Naive thymus-derived CD4-positive, alpha-beta T cell (primary cell): ENCODE data around the gene NCF2. TPM values are rescaled to one million over a fixed set of nuclear protein-coding genes. Genes with fewer than 3 reads are reported as not detected.

Experiments used
- ATAC-seq: fragments of 150-1000 bp; cut with Tn5 transposase; 2 replicates; pipeline ENCODE4 v1.10.0; 2021; ENCODE audit warnings: mild to moderate bottlenecking, moderate library complexity
- CTCF ChIA-PET: fragments of 350-600 bp; sonication (Branson Sonifier 250); formaldehyde crosslinking; loops from one replicate; lab custom pipeline; 2021; ENCODE audit warnings: antibody characterized with exemption; lab: Charles Lee
- POLR2A ChIA-PET: fragments of 350-600 bp; sonication (Branson Sonifier 250); formaldehyde crosslinking; loops from one replicate; lab custom pipeline; 2021; ENCODE audit warnings: antibody characterized with exemption, inconsistent platforms; lab: Charles Lee
- DNase-seq, 9 donors: peaks; one replicate each; pipeline versions ENCODE4 v3.0.0 to v3.0.0-alpha.2; 2020 to 2022; ENCODE audit warnings: mixed read lengths in 1 of 9
- H3K27ac ChIP-seq: one replicate; pipeline ENCODE4 v1.7.0; 2013; ENCODE audit warnings: mild to moderate bottlenecking, low read depth, low read length, moderate library complexity
- H3K27me3 ChIP-seq, 2 donors: one replicate each; pipeline ENCODE4 v1.7.0; 2013; ENCODE audit warnings: low read length in 2 of 2, mild to moderate bottlenecking in 2 of 2, moderate library complexity in 2 of 2; ENCODE audit not compliant: control insufficient read depth in 2 of 2, insufficient read depth in 2 of 2
- H3K36me3 ChIP-seq, 3 experiments: 1 replicate in 2 of 3; 2 replicates in 1 of 3; pipeline ENCODE4 v1.7.0; 2013; ENCODE audit warnings: low read length in 3 of 3, mild to moderate bottlenecking in 3 of 3, moderate library complexity in 1 of 3; ENCODE audit not compliant: insufficient read depth in 3 of 3, control insufficient read depth in 2 of 3
- H3K4me1 ChIP-seq, 2 donors: one replicate each; pipeline ENCODE4 v1.7.0; 2013; ENCODE audit warnings: low read length in 2 of 2, mild to moderate bottlenecking in 2 of 2, moderate library complexity in 1 of 2; ENCODE audit not compliant: control insufficient read depth in 2 of 2, insufficient read depth in 2 of 2
- H3K4me3 ChIP-seq: 2 replicates; pipeline ENCODE4 v1.7.0; 2013; ENCODE audit warnings: mild to moderate bottlenecking, low read length
- H3K9me3 ChIP-seq, 3 experiments: 1 replicate in 2 of 3; 2 replicates in 1 of 3; pipeline ENCODE4 v1.7.0; 2013; ENCODE audit warnings: low read length in 3 of 3; ENCODE audit not compliant: control insufficient read depth in 2 of 3
- H3K27ac Mint-ChIP-seq, 9 donors: one replicate each; pipeline ENCODE4 v1.8.0; 2020 to 2022; ENCODE audit warnings: mixed read lengths in 9 of 9, mild to moderate bottlenecking in 8 of 9, moderate library complexity in 5 of 9, inconsistent platforms in 2 of 9
- H3K27me3 Mint-ChIP-seq, 5 donors: one replicate each; pipeline ENCODE4 v1.8.0; 2021 to 2022; ENCODE audit warnings: mixed read lengths in 5 of 5, mild to moderate bottlenecking in 1 of 5
- H3K36me3 Mint-ChIP-seq, 5 donors: one replicate each; pipeline ENCODE4 v1.8.0; 2020 to 2022; ENCODE audit warnings: mixed read lengths in 5 of 5, mild to moderate bottlenecking in 3 of 5, inconsistent platforms in 1 of 5
- H3K4me1 Mint-ChIP-seq, 7 donors: one replicate each; pipeline ENCODE4 v1.8.0; 2020 to 2022; ENCODE audit warnings: mixed read lengths in 7 of 7, mild to moderate bottlenecking in 3 of 7, inconsistent platforms in 1 of 7
- H3K4me3 Mint-ChIP-seq, 10 donors: one replicate each; pipeline ENCODE4 v1.8.0; 2020 to 2022; ENCODE audit warnings: mild to moderate bottlenecking in 10 of 10, mixed read lengths in 10 of 10, moderate library complexity in 6 of 10, inconsistent platforms in 2 of 10
- H3K9me3 Mint-ChIP-seq, 11 donors: one replicate each; pipeline ENCODE4 v1.8.0; 2020 to 2022; ENCODE audit warnings: mixed read lengths in 11 of 11, mild to moderate bottlenecking in 4 of 11, inconsistent platforms in 1 of 11, moderate library complexity in 1 of 11
- intact Hi-C, 2 donors: fragments of 100-400 bp; cut with micrococcal nuclease; formaldehyde crosslinking; loops; one replicate each; pipeline ENCODE4 v1.15.1; 2023
- polyA plus RNA-seq, 2 donors: library from polyadenylated mRNA; unstranded; fragments of 300-500 nt; fragmentation: Illumina TruSeq; gene quantifications; one replicate each; pipeline ENCODE4 v1.2.3, GENCODE V29; 2021
- total RNA-seq, 6 experiments: library from RNA in 5 of 6; stranded (reverse) in 5 of 6; gene quantifications; 1 replicate in 5 of 6; 2 replicates in 1 of 6; pipeline ENCODE4 v1.2.3 and lab custom pipeline; 2021 to 2026

Gene NCF2
- total and polyA plus RNA-seq, 7 experiments from 2014 or later: 0.43 to 145 (median 3.8) TPM

GRCh38 chr1:183586455-183586854 is 3.8 kb downstream of the NCF2 start:
- H3K27me3 ChIP-seq: no peaks in the 10 kb centered on the region
- Mint-ChIP-seq H3K27me3 (no peaks in the 10 kb centered on the region), H3K27ac (no peak overlapping the region), H3K9me3 (peaks cover 0 to 2% (median 0%) of the 10 kb centered on the region in 11 donors), H3K4me3 (no peak overlapping the region), H3K36me3 (peaks cover 0 to 14% (median 0%) of the 10 kb centered on the region in 5 donors), H3K4me1 (peaks cover 0 to 48% (median 16%) of the 10 kb centered on the region in 7 donors)
- H3K4me1 ChIP-seq: peaks cover 3 to 9% of the 10 kb centered on the region in 2 donors
- no peaks in the 10 kb centered on the region for H3K9me3 ChIP-seq
- no peak for DNase-seq
- POLR2A ChIA-PET: no interaction called here
- intact Hi-C loops: no loop called here
- H3K36me3 ChIP-seq: no peaks in the 10 kb centered on the region
- H3K27ac ChIP-seq: no peak overlapping the region
- ATAC-seq: no peak
- CTCF ChIA-PET: interaction anchor here (0.6 kb wide), 1 partner anchor 329 kb away, joined by 3 read pairs; no protein-coding TSS in a partner anchor
- H3K4me3 ChIP-seq: no peak overlapping the region

GRCh38 chr1:183585038-183585437 is 5.2 kb downstream of the NCF2 start:
- peak overlapping the region in 1 of 9 donors; percentile 35 for H3K27ac Mint-ChIP-seq
- peaks cover 0 to 2% (median 0%) of the 10 kb centered on the region in 11 donors for H3K9me3 Mint-ChIP-seq
- H3K36me3 ChIP-seq: no peaks in the 10 kb centered on the region
- intact Hi-C loops: no loop called here
- DNase-seq: no peak
- ChIA-PET CTCF (no interaction called here), POLR2A (no interaction called here)
- H3K4me3 Mint-ChIP-seq: no peak overlapping the region
- no peak overlapping the region for H3K4me3 ChIP-seq
- H3K4me1 Mint-ChIP-seq: peaks cover 6 to 48% (median 19%) of the 10 kb centered on the region in 7 donors
- no peaks in the 10 kb centered on the region for H3K27me3 ChIP-seq
- peaks cover 2 to 3% of the 10 kb centered on the region in 2 donors for H3K4me1 ChIP-seq
- no peaks in the 10 kb centered on the region for H3K9me3 ChIP-seq
- H3K27me3 Mint-ChIP-seq: no peaks in the 10 kb centered on the region
- no peak for ATAC-seq
- no peak overlapping the region for H3K27ac ChIP-seq
- H3K36me3 Mint-ChIP-seq: peaks cover 0 to 16% (median 0%) of the 10 kb centered on the region in 5 donors

- Mint-ChIP-seq H3K36me3 (peaks cover 0 to 16% (median 0%) of the 10 kb centered on the region in 5 donors), H3K27me3 (no peaks in the 10 kb centered on the region), H3K4me3 (no peak overlapping the region), H3K9me3 (peaks cover 0 to 2% (median 0%) of the 10 kb centered on the region in 11 donors), H3K4me1 (peaks cover 9 to 43% (median 18%) of the 10 kb centered on the region in 7 donors), H3K27ac (no peak overlapping the region)
- Histone ChIP-seq H3K4me1 (peaks cover 0 to 3% of the 10 kb centered on the region in 2 donors), H3K36me3 (no peaks in the 10 kb centered on the region), H3K27ac (no peak overlapping the region), H3K4me3 (no peak overlapping the region), H3K9me3 (no peaks in the 10 kb centered on the region), H3K27me3 (no peaks in the 10 kb centered on the region)
- intact Hi-C loops: no loop called here
- ChIA-PET POLR2A (no interaction called here), CTCF (no interaction called here)
- DNase-seq (no peak), ATAC-seq (no peak)
Measured at GRCh38 chr1:183584147-183584546, 6.1 kb downstream of the NCF2 start.

- ATAC-seq (peak; percentile 78), DNase-seq (no peak)
- peaks cover 0 to 13% (median 0%) of the 10 kb centered on the region in 5 donors for H3K36me3 Mint-ChIP-seq
- H3K27ac Mint-ChIP-seq: peak overlapping the region in 2 of 9 donors; percentile 16 to 74
- no peaks in the 10 kb centered on the region for H3K27me3 Mint-ChIP-seq
- no peak overlapping the region for H3K27ac ChIP-seq
- H3K4me1 ChIP-seq: no peaks in the 10 kb centered on the region
- no peak overlapping the region for H3K4me3 ChIP-seq
- CTCF ChIA-PET: no interaction called here
- intact Hi-C loops: no loop called here
- H3K4me3 Mint-ChIP-seq: no peak overlapping the region
- peaks cover 0 to 2% (median 0%) of the 10 kb centered on the region in 11 donors for H3K9me3 Mint-ChIP-seq
- H3K36me3 ChIP-seq: no peaks in the 10 kb centered on the region
- no peaks in the 10 kb centered on the region for H3K27me3 ChIP-seq
- POLR2A ChIA-PET: no interaction called here
- peaks cover 9 to 36% (median 11%) of the 10 kb centered on the region in 7 donors for H3K4me1 Mint-ChIP-seq
- no peaks in the 10 kb centered on the region for H3K9me3 ChIP-seq
Measured at GRCh38 chr1:183583466-183583865, 6.8 kb downstream of the NCF2 start.

GRCh38 chr1:183582021-183582713 is 8.1 kb downstream of the NCF2 start:
- H3K4me1 ChIP-seq: no peaks in the 10 kb centered on the region
- ChIA-PET CTCF (no interaction called here), POLR2A (no interaction called here)
- Mint-ChIP-seq H3K4me1 (peaks cover 9 to 37% (median 10%) of the 10 kb centered on the region in 7 donors), H3K9me3 (peaks cover 0 to 2% (median 0%) of the 10 kb centered on the region in 11 donors), H3K27me3 (no peaks in the 10 kb centered on the region), H3K27ac (no peak overlapping the region), H3K36me3 (peaks cover 0 to 13% (median 0%) of the 10 kb centered on the region in 5 donors), H3K4me3 (peak overlapping the region in 1 of 10 donors; percentile 6)
- ATAC-seq (no peak), DNase-seq (no peak)
- no peaks in the 10 kb centered on the region for H3K36me3 ChIP-seq
- intact Hi-C loops: no loop called here
- H3K9me3 ChIP-seq: no peaks in the 10 kb centered on the region
- H3K27me3 ChIP-seq: no peaks in the 10 kb centered on the region
- no peak overlapping the region for H3K4me3 ChIP-seq
- no peak overlapping the region for H3K27ac ChIP-seq

- Histone ChIP-seq H3K27ac (no peak overlapping the region), H3K27me3 (no peaks in the 10 kb centered on the region), H3K4me3 (no peak overlapping the region), H3K4me1 (no peaks in the 10 kb centered on the region), H3K36me3 (no peaks in the 10 kb centered on the region), H3K9me3 (no peaks in the 10 kb centered on the region)
- ChIA-PET POLR2A (interaction anchor here (0.6 to 0.8 kb wide), 2 partner anchors 19 to 41 kb away, joined by 3 read pairs; no protein-coding TSS in a partner anchor), CTCF (no interaction called here)
- peak in 5 of 9 donors; percentile 7 to 30 (median 21) for DNase-seq
- peak overlapping the region; percentile 14 to 80 (median 70) for H3K4me3 Mint-ChIP-seq
- peaks cover 0 to 12% (median 0%) of the 10 kb centered on the region in 5 donors for H3K36me3 Mint-ChIP-seq
- H3K27ac Mint-ChIP-seq: peak overlapping the region in 5 of 9 donors; percentile 18 to 84 (median 73)
- peaks cover 0 to 2% (median 0%) of the 10 kb centered on the region in 11 donors for H3K9me3 Mint-ChIP-seq
- H3K4me1 Mint-ChIP-seq: peaks cover 9 to 34% (median 10%) of the 10 kb centered on the region in 7 donors
- intact Hi-C loops: no loop called here
- no peaks in the 10 kb centered on the region for H3K27me3 Mint-ChIP-seq
- ATAC-seq: peak; percentile 75
Measured at GRCh38 chr1:183580281-183580682, 10.0 kb downstream of the NCF2 start.
